IMR-90 (cell line): ENCODE measurements around the gene SP9. TPM values are rescaled to one million over a fixed set of nuclear protein-coding genes. Genes with fewer than 3 reads are reported as not detected.

Experiments used
- ATAC-seq: fragments of 200-7000 bp; cut with Tn5 transposase; 2 replicates; pipeline ENCODE4 v1.9.1; 2020; ENCODE audit warnings: low read depth, mild to moderate bottlenecking, moderate library complexity
- BruUV-seq: library from RNA; stranded (reverse); fragments of 400-500 nt; replicated peaks from 2 replicates; lab custom pipeline; 2021; lab: Mats Ljungman, UMichigan
- CTCF ChIA-PET: fragments of 300-600 bp; formaldehyde crosslinking; extraction: SDS; loops from one replicate; lab custom pipeline; 2021; ENCODE audit warnings: antibody characterized with exemption; lab: Yijun Ruan, JAX
- POLR2A ChIA-PET: fragments of 300-600 bp; sonication (Branson Sonifier 250); formaldehyde crosslinking; loops from one replicate; lab custom pipeline; 2022; ENCODE audit warnings: antibody characterized with exemption; ENCODE audit not compliant: unreplicated experiment; lab: Charles Lee
- DNase-seq: peaks from one replicate; pipeline ENCODE4 v3.0.0; 2013
- H2AFZ ChIP-seq: replicated peaks from 2 replicates; pipeline ENCODE3; 2013; ENCODE audit warnings: low read length, mild to moderate bottlenecking; ENCODE audit not compliant: poor library complexity
- H2AK5ac ChIP-seq: 2 replicates; pipeline ENCODE4 v1.6.1; 2013; ENCODE audit warnings: low read depth, low read length, inconsistent platforms
- H2AK9ac ChIP-seq: replicated peaks from 2 replicates; pipeline ENCODE3; 2013; ENCODE audit warnings: mild to moderate bottlenecking, low read depth, low read length, moderate library complexity; ENCODE audit not compliant: poor library complexity
- H2BK120ac ChIP-seq: 2 replicates; pipeline ENCODE4 v1.6.1; 2013; ENCODE audit warnings: low read depth, low read length, inconsistent platforms
- H2BK15ac ChIP-seq: 3 replicates; pipeline ENCODE4 v1.6.1; 2013; ENCODE audit warnings: low read depth, low read length, inconsistent platforms
- H2BK20ac ChIP-seq: 2 replicates; pipeline ENCODE4 v1.6.1; 2013; ENCODE audit warnings: low read depth, mild to moderate bottlenecking, inconsistent platforms, low read length, moderate library complexity
- H2BK5ac ChIP-seq: 2 replicates; pipeline ENCODE4 v1.6.1; 2013; ENCODE audit warnings: mild to moderate bottlenecking, low read depth, low read length, inconsistent platforms; ENCODE audit not compliant: poor library complexity, severe bottlenecking
- H3K14ac ChIP-seq: replicated peaks from 2 replicates; pipeline ENCODE4 v1.6.1; 2013; ENCODE audit warnings: low read depth, low read length, inconsistent platforms
- H3K18ac ChIP-seq: 2 replicates; pipeline ENCODE4 v1.6.1; 2013; ENCODE audit warnings: low read depth, low read length, control low read depth
- H3K23ac ChIP-seq: 2 replicates; pipeline ENCODE4 v1.6.1; 2013; ENCODE audit warnings: low read depth, low read length, inconsistent platforms
- H3K27ac ChIP-seq: 2 replicates; pipeline ENCODE4 v1.5.1; 2013; ENCODE audit warnings: mild to moderate bottlenecking, control low read depth, low read length; ENCODE audit not compliant: insufficient read depth
- H3K27me3 ChIP-seq: 2 replicates; pipeline ENCODE4 v1.6.1; 2013; ENCODE audit warnings: low read length; ENCODE audit not compliant: control insufficient read depth, insufficient read depth
- H3K36me3 ChIP-seq: 2 replicates; pipeline ENCODE4 v1.6.1; 2013; ENCODE audit warnings: low read length, mixed read lengths; ENCODE audit not compliant: control insufficient read depth, insufficient read depth
- H3K4ac ChIP-seq: 2 replicates; pipeline ENCODE4 v1.6.1; 2013; ENCODE audit warnings: low read depth, low read length, inconsistent platforms
- H3K4me1 ChIP-seq: 2 replicates; pipeline ENCODE4 v1.6.1; 2013; ENCODE audit warnings: low read length, mixed read lengths; ENCODE audit not compliant: control insufficient read depth, insufficient read depth
- H3K4me2 ChIP-seq: 2 replicates; pipeline ENCODE4 v1.6.1; 2013; ENCODE audit warnings: low read depth, mild to moderate bottlenecking, control low read depth, low read length, moderate library complexity
- H3K4me3 ChIP-seq: 2 replicates; pipeline ENCODE4 v1.5.1; 2013; ENCODE audit warnings: low read depth, mild to moderate bottlenecking, control low read depth, low read length, moderate library complexity; ENCODE audit not compliant: insufficient read depth
- H3K56ac ChIP-seq: 2 replicates; pipeline ENCODE4 v1.6.1; 2013; ENCODE audit warnings: low read length, inconsistent platforms; ENCODE audit not compliant: insufficient read depth; ENCODE audit errors: extremely low read depth
- H3K79me1 ChIP-seq, 2 experiments: 2 replicates each; pipeline ENCODE4 v1.6.1; 2013; ENCODE audit warnings: low read length in 2 of 2, inconsistent platforms in 1 of 2, low read depth in 1 of 2
- H3K9ac ChIP-seq: 2 replicates; pipeline ENCODE4 v1.6.1; 2013; ENCODE audit warnings: low read depth, low read length, control low read depth
- H3K9me1 ChIP-seq: 2 replicates; pipeline ENCODE4 v1.6.1; 2013; ENCODE audit warnings: low read length, inconsistent platforms; ENCODE audit not compliant: insufficient read depth
- H3K9me3 ChIP-seq: 2 replicates; pipeline ENCODE4 v1.6.1; 2013; ENCODE audit warnings: low read length; ENCODE audit not compliant: control insufficient read depth, insufficient read depth
- H4K20me1 ChIP-seq: 2 replicates; pipeline ENCODE4 v1.6.1; 2013; ENCODE audit warnings: low read length, inconsistent platforms; ENCODE audit not compliant: insufficient read depth
- H4K5ac ChIP-seq: 2 replicates; pipeline ENCODE4 v1.6.1; 2013; ENCODE audit warnings: mild to moderate bottlenecking, low read depth, low read length, control low read depth
- H4K8ac ChIP-seq, 2 experiments: 2 replicates each; pipeline ENCODE4 v1.6.1; 2013; ENCODE audit warnings: low read depth in 2 of 2, low read length in 2 of 2, control low read depth in 1 of 2, inconsistent platforms in 1 of 2
- H4K91ac ChIP-seq: 2 replicates; pipeline ENCODE4 v1.6.1; 2013; ENCODE audit warnings: low read depth, low read length, inconsistent platforms; ENCODE audit not compliant: insufficient read depth
- BHLHE40 ChIP-seq: fragments of 150-350 bp; IDR thresholded peaks from 2 replicates; pipeline ENCODE4 v1.6.1; 2016; ENCODE audit warnings: mild to moderate bottlenecking, low read depth, low read length
- CEBPB ChIP-seq: IDR thresholded peaks from 2 replicates; pipeline ENCODE4 v1.6.1; 2012; ENCODE audit warnings: low read depth, low read length, improper control_type of control experiment
- CHD1 ChIP-seq: IDR thresholded peaks from 2 replicates; pipeline ENCODE4 v1.6.1; 2012; ENCODE audit warnings: low read depth, low read length, improper control_type of control experiment
- ELK1 ChIP-seq: fragments of 150-350 bp; IDR thresholded peaks from 2 replicates; pipeline ENCODE4 v1.6.1; 2016; ENCODE audit warnings: low read depth, mild to moderate bottlenecking, low read length, moderate library complexity, borderline replicate concordance
- FOS ChIP-seq: fragments of 150-350 bp; IDR thresholded peaks from 2 replicates; pipeline ENCODE4 v1.6.1; 2016; ENCODE audit warnings: low read depth, low read length
- MAFK ChIP-seq: IDR thresholded peaks from 2 replicates; pipeline ENCODE4 v1.6.1; 2012; ENCODE audit warnings: low read depth, low read length, improper control_type of control experiment
- MAZ ChIP-seq: IDR thresholded peaks from 2 replicates; pipeline ENCODE4 v1.6.1; 2012; ENCODE audit warnings: low read depth, mild to moderate bottlenecking, low read length, improper control_type of control experiment, moderate library complexity, borderline replicate concordance
- MXI1 ChIP-seq: IDR thresholded peaks from 2 replicates; pipeline ENCODE4 v1.6.1; 2012; ENCODE audit warnings: low read depth, mild to moderate bottlenecking, low read length, moderate library complexity, borderline replicate concordance
- NFE2L2 ChIP-seq: fragments of 150-350 bp; IDR thresholded peaks from 2 replicates; pipeline ENCODE4 v1.6.1; 2016; ENCODE audit warnings: low read depth, mild to moderate bottlenecking, low read length
- POLR2A ChIP-seq: IDR thresholded peaks from 2 replicates; pipeline ENCODE4 v1.6.1; 2012; ENCODE audit warnings: mild to moderate bottlenecking, low read depth, low read length
- RAD21 ChIP-seq: IDR thresholded peaks from 2 replicates; pipeline ENCODE4 v1.6.1; 2012; ENCODE audit warnings: low read length, improper control_type of control experiment
- RCOR1 ChIP-seq: IDR thresholded peaks from 2 replicates; pipeline ENCODE4 v1.6.1; 2012; ENCODE audit warnings: mild to moderate bottlenecking, low read length, improper control_type of control experiment; ENCODE audit not compliant: insufficient replicate concordance
- RFX5 ChIP-seq: IDR thresholded peaks from 2 replicates; pipeline ENCODE4 v1.8.0; 2012; ENCODE audit warnings: low read depth, mild to moderate bottlenecking, low read length, moderate library complexity
- WGBS, 2 experiments: methylation state at CpG; one replicate each; pipeline versions ENCODE4 v1.1.5 to v1.1.7; 2013; ENCODE audit warnings: missing lambda C conversion rate in 2 of 2; ENCODE audit not compliant: insufficient read length in 1 of 2; ENCODE audit errors: extremely low coverage in 2 of 2; 5-methylcytosine and 5-hydroxymethylcytosine counted together
- dilution Hi-C: fragments of 300-500 bp; cut with HindIII; formaldehyde crosslinking; loops from one replicate; pipeline ENCODE4 v1.14.3; 2018; ENCODE audit warnings: low sequenced_read_pairs; ENCODE audit not compliant: unreplicated experiment
- in situ Hi-C: fragments of 300-500 bp; cut with MboI; formaldehyde crosslinking; loops from 3 replicates; pipeline ENCODE4 v1.14.3; 2019; ENCODE audit warnings: low sequenced_read_pairs, inconsistent platforms, mixed read lengths
- intact Hi-C: fragments of 100-400 bp; cut with micrococcal nuclease; formaldehyde crosslinking; loops from 2 replicates; pipeline ENCODE4 v1.10.0; 2022
- polyA plus RNA-seq, 3 experiments: library from polyadenylated mRNA; depleted of rRNA; stranded (reverse); fragments of >200 nt; gene quantifications; 2 replicates each; pipeline ENCODE4 v1.2.3, GENCODE V29; 2012; ENCODE audit warnings: low replicate concordance in 1 of 3
- total RNA-seq: library from RNA; depleted of rRNA; stranded (reverse); fragments of >200 nt; gene quantifications from 2 replicates; pipeline ENCODE4 v1.2.3, GENCODE V29; 2012
- TF ChIP-seq, protein P1 (sequence below): fragments of 150-350 bp; IDR thresholded peaks from 2 replicates; pipeline ENCODE4 v1.6.1; 2017; ENCODE audit warnings: mild to moderate bottlenecking, antibody characterized with exemption, low read length, low read depth
- TF ChIP-seq, protein P2 (sequence below): conservative IDR thresholded peaks from 2 replicates; pipeline ENCODE4 v1.5.1; 2012; ENCODE audit warnings: mild to moderate bottlenecking, low read depth, low read length, improper control_type of control experiment

The SP9 gene
- total and polyA plus RNA-seq, 2 of the 4 experiments (the other 2 are of a cell fraction), result not detected

- Histone ChIP-seq H3K4ac (no peak overlapping the region), H3K4me2 (peak overlapping the region; percentile 41), H2BK20ac (no peak overlapping the region), H4K8ac (no peak overlapping the region), H3K18ac (no peak overlapping the region), H3K4me1 (peaks cover 4% of the 10 kb centered on the region; the same call in 1 of the 2 replicates), H3K14ac (no peak overlapping the region), H3K9me1 (no peaks in the 10 kb centered on the region), H3K27ac (no peak overlapping the region), H3K9ac (no peak overlapping the region), H3K27me3 (peaks cover 72% of the 10 kb centered on the region), H4K91ac (no peak overlapping the region), H3K36me3 (no peaks in the 10 kb centered on the region), H2BK120ac (no peak overlapping the region), H2BK5ac (no peak overlapping the region), H2AK5ac (no peak overlapping the region), H4K20me1 (peaks cover 7% of the 10 kb centered on the region; the same call in 1 of the 2 replicates), H2BK15ac (no peak overlapping the region), H3K79me1 (no peaks in the 10 kb centered on the region), H3K4me3 (peak overlapping the region; percentile 31), H2AFZ (no peak overlapping the region), H3K23ac (no peak overlapping the region), H4K5ac (no peak overlapping the region), H3K9me3 (peaks cover 10% of the 10 kb centered on the region), H3K56ac (no peak overlapping the region), H2AK9ac (no peak overlapping the region)
- POLR2A ChIA-PET, result interaction anchor here (0.6 kb wide), 1 partner anchor 362 kb away, joined by 7 read pairs; no protein-coding TSS in a partner anchor
- WGBS, 2 experiments, result 56% methylated on average over 11 of the region's 30 CpGs; no CpG with 5 or more reads in 1 of the 2 experiments
- BruUV-seq, result no TSS peak
- peak; percentile 28 for DNase-seq
- in situ Hi-C loops, result loop anchor here (25.0 kb wide), 2 partner anchors 738 to 1513 kb away; no protein-coding TSS in a partner anchor
- peak; percentile 28 for ATAC-seq
- dilution Hi-C loops, result no loop called here
- intact Hi-C loops, result loop anchor here (5.0 kb wide), 1 partner anchor 443 kb away; no protein-coding TSS in a partner anchor
- CTCF ChIA-PET, result no interaction called here
- TF ChIP-seq, protein P1, sequence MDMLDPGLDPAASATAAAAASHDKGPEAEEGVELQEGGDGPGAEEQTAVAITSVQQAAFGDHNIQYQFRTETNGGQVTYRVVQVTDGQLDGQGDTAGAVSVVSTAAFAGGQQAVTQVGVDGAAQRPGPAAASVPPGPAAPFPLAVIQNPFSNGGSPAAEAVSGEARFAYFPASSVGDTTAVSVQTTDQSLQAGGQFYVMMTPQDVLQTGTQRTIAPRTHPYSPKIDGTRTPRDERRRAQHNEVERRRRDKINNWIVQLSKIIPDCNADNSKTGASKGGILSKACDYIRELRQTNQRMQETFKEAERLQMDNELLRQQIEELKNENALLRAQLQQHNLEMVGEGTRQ, result no peak
- TF ChIP-seq RAD21 (no peak), POLR2A (no peak), ELK1 (no peak), FOS (no peak), MXI1 (no peak), MAFK (no peak), BHLHE40 (no peak), CHD1 (no peak), CEBPB (no peak), MAZ (no peak), RFX5 (no peak), NFE2L2 (no peak), RCOR1 (no peak)
- TF ChIP-seq, protein P2, sequence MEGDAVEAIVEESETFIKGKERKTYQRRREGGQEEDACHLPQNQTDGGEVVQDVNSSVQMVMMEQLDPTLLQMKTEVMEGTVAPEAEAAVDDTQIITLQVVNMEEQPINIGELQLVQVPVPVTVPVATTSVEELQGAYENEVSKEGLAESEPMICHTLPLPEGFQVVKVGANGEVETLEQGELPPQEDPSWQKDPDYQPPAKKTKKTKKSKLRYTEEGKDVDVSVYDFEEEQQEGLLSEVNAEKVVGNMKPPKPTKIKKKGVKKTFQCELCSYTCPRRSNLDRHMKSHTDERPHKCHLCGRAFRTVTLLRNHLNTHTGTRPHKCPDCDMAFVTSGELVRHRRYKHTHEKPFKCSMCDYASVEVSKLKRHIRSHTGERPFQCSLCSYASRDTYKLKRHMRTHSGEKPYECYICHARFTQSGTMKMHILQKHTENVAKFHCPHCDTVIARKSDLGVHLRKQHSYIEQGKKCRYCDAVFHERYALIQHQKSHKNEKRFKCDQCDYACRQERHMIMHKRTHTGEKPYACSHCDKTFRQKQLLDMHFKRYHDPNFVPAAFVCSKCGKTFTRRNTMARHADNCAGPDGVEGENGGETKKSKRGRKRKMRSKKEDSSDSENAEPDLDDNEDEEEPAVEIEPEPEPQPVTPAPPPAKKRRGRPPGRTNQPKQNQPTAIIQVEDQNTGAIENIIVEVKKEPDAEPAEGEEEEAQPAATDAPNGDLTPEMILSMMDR, result no peak
Measured at GRCh38 chr2:174325373-174326160, 9.2 kb upstream of the SP9 start.
